ENCODE measurements around the gene VPS52. TPM values are rescaled to one million over a fixed set of nuclear protein-coding genes. Genes with fewer than 3 reads are reported as not detected.
"Not testable (repeated sequence)": the region's sequence is repeated elsewhere in the genome, so short reads cannot be mapped to it uniquely, and the experiment has no call there.

VPS52 gene
- total RNA-seq, 1 experiment from 2014 or later = 57.8 TPM

- peaks cover 26% of the 10 kb centered on the region for H3K36me3 ChIP-seq (replicated peaks; ENCODE audit: control insufficient read depth, insufficient read depth, low read length)
- H3K27me3 ChIP-seq (ENCODE audit: control insufficient read depth, insufficient read depth, low read length) = no peaks in the 10 kb centered on the region
- DNase-seq = peak; percentile 31
- H3K4me3 ChIP-seq (ENCODE audit: insufficient read depth, low read depth, low read length) = no peak overlapping the region
Measured at GRCh38 chr6:33279257-33279695, 7.6 kb upstream of the VPS52 start.

GRCh38 chr6:33278810-33279209 lies 7.1 kb upstream of the VPS52 start:
- Histone ChIP-seq H3K36me3 (replicated peaks; ENCODE audit: control insufficient read depth, insufficient read depth, low read length) (peaks cover 30% of the 10 kb centered on the region), H3K27me3 (ENCODE audit: control insufficient read depth, insufficient read depth, low read length) (no peaks in the 10 kb centered on the region), H3K4me3 (ENCODE audit: insufficient read depth, low read depth, low read length) (no peak overlapping the region)
- peak; percentile 40 for DNase-seq

GRCh38 chr6:33278392-33278741 lies 6.7 kb upstream of the VPS52 start:
- H3K36me3 ChIP-seq (replicated peaks; ENCODE audit: control insufficient read depth, insufficient read depth, low read length) = peaks cover 31% of the 10 kb centered on the region
- peak overlapping the region; percentile 72; the same call in 1 of the 2 replicates for H3K4me3 ChIP-seq (ENCODE audit: insufficient read depth, low read depth, low read length)
- no peak for DNase-seq
- H3K27me3 ChIP-seq (ENCODE audit: control insufficient read depth, insufficient read depth, low read length) = no peaks in the 10 kb centered on the region

- Histone ChIP-seq H3K4me3 (ENCODE audit: insufficient read depth, low read depth, low read length) (peak overlapping the region; percentile 72), H3K36me3 (replicated peaks; ENCODE audit: control insufficient read depth, insufficient read depth, low read length) (peaks cover 37% of the 10 kb centered on the region), H3K27me3 (ENCODE audit: control insufficient read depth, insufficient read depth, low read length) (no peaks in the 10 kb centered on the region)
- peak; percentile 82 for DNase-seq
Measured at GRCh38 chr6:33277663-33278391, 6.2 kb upstream of the VPS52 start.

GRCh38 chr6:33276864-33277662 lies 5.4 kb upstream of the VPS52 start, which contains the start of gene B3GALT4:
Gene B3GALT4, plus strand, starts transcription at chr6:33277123. Its CDS starts 297 bp downstream, at chr6:33277420.
- DNase-seq = peak; percentile 98
- H3K27me3 ChIP-seq (ENCODE audit: control insufficient read depth, insufficient read depth, low read length) = no peaks in the 10 kb centered on the region
- peak within 1 kb of the TSS; percentile 72 for H3K4me3 ChIP-seq (ENCODE audit: insufficient read depth, low read depth, low read length)
- H3K36me3 ChIP-seq (replicated peaks; ENCODE audit: control insufficient read depth, insufficient read depth, low read length) = peaks cover 40% of the 10 kb centered on the region

GRCh38 chr6:33276581-33276863 lies 4.8 kb upstream of the VPS52 start:
- peaks cover 40% of the 10 kb centered on the region for H3K36me3 ChIP-seq (replicated peaks; ENCODE audit: control insufficient read depth, insufficient read depth, low read length)
- DNase-seq = peak; percentile 61
- peak overlapping the region; percentile 72 for H3K4me3 ChIP-seq (ENCODE audit: insufficient read depth, low read depth, low read length)
- H3K27me3 ChIP-seq (ENCODE audit: control insufficient read depth, insufficient read depth, low read length) = no peaks in the 10 kb centered on the region

- peak; percentile 49 for DNase-seq
- H3K36me3 ChIP-seq (replicated peaks; ENCODE audit: control insufficient read depth, insufficient read depth, low read length) = peaks cover 40% of the 10 kb centered on the region
- not testable (repeated sequence) for H3K27me3 ChIP-seq (ENCODE audit: control insufficient read depth, insufficient read depth, low read length)
- peak overlapping the region; percentile 72 for H3K4me3 ChIP-seq (ENCODE audit: insufficient read depth, low read depth, low read length)
Measured at GRCh38 chr6:33275795-33276580, 4.3 kb upstream of the VPS52 start.

GRCh38 chr6:33273924-33274902 lies 2.5 kb upstream of the VPS52 start:
- H3K27me3 ChIP-seq (ENCODE audit: control insufficient read depth, insufficient read depth, low read length) = no peaks in the 10 kb centered on the region
- peaks cover 40% of the 10 kb centered on the region for H3K36me3 ChIP-seq (replicated peaks; ENCODE audit: control insufficient read depth, insufficient read depth, low read length)
- no peak for DNase-seq
- H3K4me3 ChIP-seq (ENCODE audit: insufficient read depth, low read depth, low read length) = peak overlapping the region; percentile 97; the same call in 1 of the 2 replicates

GRCh38 chr6:33273129-33273923 lies 1.6 kb upstream of the VPS52 start:
- Histone ChIP-seq H3K36me3 (replicated peaks; ENCODE audit: control insufficient read depth, insufficient read depth, low read length) (peaks cover 40% of the 10 kb centered on the region), H3K4me3 (ENCODE audit: insufficient read depth, low read depth, low read length) (peak overlapping the region; percentile 97), H3K27me3 (ENCODE audit: control insufficient read depth, insufficient read depth, low read length) (no peaks in the 10 kb centered on the region)
- no peak for DNase-seq

- no peaks in the 10 kb centered on the region for H3K27me3 ChIP-seq (ENCODE audit: control insufficient read depth, insufficient read depth, low read length)
- H3K4me3 ChIP-seq (ENCODE audit: insufficient read depth, low read depth, low read length) = peak overlapping the region; percentile 97
- peaks cover 47% of the 10 kb centered on the region for H3K36me3 ChIP-seq (replicated peaks; ENCODE audit: control insufficient read depth, insufficient read depth, low read length)
- DNase-seq = no peak
Measured at GRCh38 chr6:33272275-33273128, 826 bp upstream of the VPS52 start.

GRCh38 chr6:33271117-33271467 lies 584 bp downstream of the VPS52 start:
- Histone ChIP-seq H3K36me3 (replicated peaks; ENCODE audit: control insufficient read depth, insufficient read depth, low read length) (peaks cover 51% of the 10 kb centered on the region), H3K4me3 (ENCODE audit: insufficient read depth, low read depth, low read length) (peak overlapping the region; percentile 97), H3K27me3 (ENCODE audit: control insufficient read depth, insufficient read depth, low read length) (no peaks in the 10 kb centered on the region)
- no peak for DNase-seq

- H3K4me3 ChIP-seq (ENCODE audit: insufficient read depth, low read depth, low read length) = no peak overlapping the region
- no peak for DNase-seq
- no peaks in the 10 kb centered on the region for H3K27me3 ChIP-seq (ENCODE audit: control insufficient read depth, insufficient read depth, low read length)
- peaks cover 27% of the 10 kb centered on the region for H3K36me3 ChIP-seq (replicated peaks; ENCODE audit: control insufficient read depth, insufficient read depth, low read length)
Measured at GRCh38 chr6:33264015-33264414, 7.7 kb downstream of the VPS52 start.

Data from H7 (cell line).